WTC11 (cell line): ENCODE data around the gene SPAG8. TPM values are rescaled to one million over a fixed set of nuclear protein-coding genes. Genes with fewer than 3 reads are reported as not detected.

Experiments
- ATAC-seq: fragments of 200-7000 bp; cut with Tn5 transposase; 2 replicates; pipeline ENCODE4 v1.10.0; 2021; ENCODE audit warnings: mild to moderate bottlenecking, moderate library complexity
- CTCF ChIA-PET: fragments of 300-600 bp; sonication (Branson Sonifier 250); formaldehyde crosslinking; loops from one replicate; lab custom pipeline; 2021; ENCODE audit warnings: antibody characterized with exemption; lab: Charles Lee
- POLR2A ChIA-PET: fragments of 350-600 bp; sonication (Branson Sonifier 250); formaldehyde crosslinking; loops from one replicate; lab custom pipeline; 2021; ENCODE audit warnings: antibody characterized with exemption; lab: Charles Lee
- DNase-seq: peaks from one replicate; pipeline ENCODE4 v3.0.0; 2021; ENCODE audit warnings: low spot score
- H3K27ac Mint-ChIP-seq: 2 replicates; pipeline ENCODE4 v1.8.0; 2021; ENCODE audit warnings: mixed read lengths
- H3K27me3 Mint-ChIP-seq: 2 replicates; pipeline ENCODE4 v1.8.0; 2021; ENCODE audit warnings: low read depth, mild to moderate bottlenecking, moderate library complexity, mixed read lengths
- H3K36me3 Mint-ChIP-seq: 2 replicates; pipeline ENCODE4 v1.8.0; 2021; ENCODE audit warnings: mixed read lengths
- H3K4me1 Mint-ChIP-seq: 2 replicates; pipeline ENCODE4 v1.8.0; 2022; ENCODE audit warnings: mixed read lengths
- H3K4me3 Mint-ChIP-seq: 2 replicates; pipeline ENCODE4 v1.8.0; 2021; ENCODE audit warnings: mild to moderate bottlenecking, moderate library complexity, mixed read lengths
- H3K9me3 Mint-ChIP-seq: 2 replicates; pipeline ENCODE4 v1.8.0; 2021; ENCODE audit warnings: mixed read lengths
- CREB1 ChIP-seq: sonication (generic); formaldehyde crosslinking; IDR thresholded peaks from 2 replicates; pipeline ENCODE4 v1.8.0; 2023; ENCODE audit warnings: mild to moderate bottlenecking, missing genetic modification reagents
- HMGA2 ChIP-seq: fragments of 250-450 bp; sonication (Bioruptor Pico); IDR thresholded peaks from 2 replicates; pipeline ENCODE4 v1.4.0; 2021; ENCODE audit warnings: mild to moderate bottlenecking, moderate library complexity
- JAZF1 ChIP-seq: fragments of 250-450 bp; sonication (Bioruptor Pico); IDR thresholded peaks from 2 replicates; pipeline ENCODE4 v1.9.0; 2021; ENCODE audit warnings: moderate library complexity, mild to moderate bottlenecking, inconsistent platforms
- total RNA-seq: library from RNA; stranded (reverse); gene quantifications from 3 replicates; pipeline ENCODE4 v1.2.3, GENCODE V29; 2021
- TF ChIP-seq, protein P1 (sequence below): sonication (generic); formaldehyde crosslinking; IDR thresholded peaks from 2 replicates; pipeline ENCODE4 v1.8.1; 2023; ENCODE audit warnings: mild to moderate bottlenecking, moderate library complexity, missing genetic modification reagents
- TF ChIP-seq, protein P2 (sequence below): sonication (generic); formaldehyde crosslinking; conservative IDR thresholded peaks from 2 replicates; pipeline ENCODE4 v1.8.1; 2023; ENCODE audit warnings: mild to moderate bottlenecking, low read depth, missing genetic modification reagents, moderate library complexity
- TF ChIP-seq, protein P3 (sequence below): sonication (generic); formaldehyde crosslinking; IDR thresholded peaks from 2 replicates; pipeline ENCODE4 v1.8.0; 2023; ENCODE audit warnings: missing genetic modification reagents, mild to moderate bottlenecking, borderline replicate concordance
- TF ChIP-seq, protein P4 (sequence below): fragments of 250-450 bp; sonication (Bioruptor Pico); IDR thresholded peaks from 2 replicates; pipeline ENCODE4 v2.1.2; 2022; ENCODE audit warnings: mild to moderate bottlenecking, moderate library complexity
- TF ChIP-seq, protein P5 (sequence below): fragments of 250-450 bp; sonication (Bioruptor Pico); conservative IDR thresholded peaks from 2 replicates; pipeline ENCODE4 v1.9.0; 2021; ENCODE audit warnings: mild to moderate bottlenecking

SPAG8 gene
- total RNA-seq, 1 experiment from 2014 or later = 0.72 TPM

DNA sequence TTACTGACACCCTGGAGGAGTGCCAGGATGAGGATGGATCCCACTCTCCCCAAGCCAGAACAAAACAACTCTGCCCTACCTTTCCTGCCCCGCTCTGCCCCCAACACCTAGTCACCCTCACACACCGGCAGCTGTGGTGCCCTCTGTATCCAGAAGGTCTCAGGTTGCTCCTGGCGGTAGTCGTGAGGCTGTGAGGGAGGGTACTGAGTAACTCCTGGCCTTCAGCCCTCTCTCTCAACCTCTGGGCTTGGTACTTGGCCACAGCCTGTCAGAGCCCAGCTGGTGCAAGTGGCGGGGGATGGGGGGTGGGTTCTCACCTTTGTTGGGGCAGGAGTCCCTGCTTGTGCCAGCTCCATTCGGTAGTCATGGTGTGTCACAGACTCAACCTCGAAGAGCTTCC is 1.9 kb downstream of the SPAG8 start (continued):
- TF ChIP-seq, protein P1, sequence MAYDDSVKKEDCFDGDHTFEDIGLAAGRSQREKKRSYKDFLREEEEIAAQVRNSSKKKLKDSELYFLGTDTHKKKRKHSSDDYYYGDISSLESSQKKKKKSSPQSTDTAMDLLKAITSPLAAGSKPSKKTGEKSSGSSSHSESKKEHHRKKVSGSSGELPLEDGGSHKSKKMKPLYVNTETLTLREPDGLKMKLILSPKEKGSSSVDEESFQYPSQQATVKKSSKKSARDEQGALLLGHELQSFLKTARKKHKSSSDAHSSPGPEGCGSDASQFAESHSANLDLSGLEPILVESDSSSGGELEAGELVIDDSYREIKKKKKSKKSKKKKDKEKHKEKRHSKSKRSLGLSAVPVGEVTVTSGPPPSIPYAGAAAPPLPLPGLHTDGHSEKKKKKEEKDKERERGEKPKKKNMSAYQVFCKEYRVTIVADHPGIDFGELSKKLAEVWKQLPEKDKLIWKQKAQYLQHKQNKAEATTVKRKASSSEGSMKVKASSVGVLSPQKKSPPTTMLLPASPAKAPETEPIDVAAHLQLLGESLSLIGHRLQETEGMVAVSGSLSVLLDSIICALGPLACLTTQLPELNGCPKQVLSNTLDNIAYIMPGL = no peak
- TF ChIP-seq, protein P2, sequence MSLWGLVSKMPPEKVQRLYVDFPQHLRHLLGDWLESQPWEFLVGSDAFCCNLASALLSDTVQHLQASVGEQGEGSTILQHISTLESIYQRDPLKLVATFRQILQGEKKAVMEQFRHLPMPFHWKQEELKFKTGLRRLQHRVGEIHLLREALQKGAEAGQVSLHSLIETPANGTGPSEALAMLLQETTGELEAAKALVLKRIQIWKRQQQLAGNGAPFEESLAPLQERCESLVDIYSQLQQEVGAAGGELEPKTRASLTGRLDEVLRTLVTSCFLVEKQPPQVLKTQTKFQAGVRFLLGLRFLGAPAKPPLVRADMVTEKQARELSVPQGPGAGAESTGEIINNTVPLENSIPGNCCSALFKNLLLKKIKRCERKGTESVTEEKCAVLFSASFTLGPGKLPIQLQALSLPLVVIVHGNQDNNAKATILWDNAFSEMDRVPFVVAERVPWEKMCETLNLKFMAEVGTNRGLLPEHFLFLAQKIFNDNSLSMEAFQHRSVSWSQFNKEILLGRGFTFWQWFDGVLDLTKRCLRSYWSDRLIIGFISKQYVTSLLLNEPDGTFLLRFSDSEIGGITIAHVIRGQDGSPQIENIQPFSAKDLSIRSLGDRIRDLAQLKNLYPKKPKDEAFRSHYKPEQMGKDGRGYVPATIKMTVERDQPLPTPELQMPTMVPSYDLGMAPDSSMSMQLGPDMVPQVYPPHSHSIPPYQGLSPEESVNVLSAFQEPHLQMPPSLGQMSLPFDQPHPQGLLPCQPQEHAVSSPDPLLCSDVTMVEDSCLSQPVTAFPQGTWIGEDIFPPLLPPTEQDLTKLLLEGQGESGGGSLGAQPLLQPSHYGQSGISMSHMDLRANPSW (CRISPR knock-in tag) = no peak

DNA sequence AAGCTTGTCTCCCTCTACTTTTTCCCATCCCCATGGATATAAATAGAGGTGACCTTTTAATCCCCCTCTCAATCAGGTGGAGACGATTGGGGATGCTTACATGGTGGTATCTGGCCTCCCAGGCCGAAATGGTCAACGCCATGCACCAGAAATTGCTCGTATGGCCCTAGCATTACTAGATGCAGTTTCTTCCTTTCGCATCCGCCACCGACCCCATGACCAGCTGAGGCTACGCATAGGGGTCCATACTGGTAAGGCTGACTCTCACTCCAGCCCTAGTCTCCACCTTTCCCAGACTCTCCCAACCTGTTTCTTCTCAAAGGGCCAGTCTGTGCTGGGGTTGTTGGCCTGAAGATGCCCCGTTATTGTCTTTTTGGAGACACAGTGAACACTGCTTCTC is 3.6 kb downstream of the SPAG8 start:
- H3K4me1 Mint-ChIP-seq = peaks cover 15% of the 10 kb centered on the region
- POLR2A ChIA-PET = no interaction called here

More for the DNA sequence above, 3.6 kb downstream of the SPAG8 start:
- no peak overlapping the region for H3K4me3 Mint-ChIP-seq
- H3K27me3 Mint-ChIP-seq = no peaks in the 10 kb centered on the region
- TF ChIP-seq, protein P3, sequence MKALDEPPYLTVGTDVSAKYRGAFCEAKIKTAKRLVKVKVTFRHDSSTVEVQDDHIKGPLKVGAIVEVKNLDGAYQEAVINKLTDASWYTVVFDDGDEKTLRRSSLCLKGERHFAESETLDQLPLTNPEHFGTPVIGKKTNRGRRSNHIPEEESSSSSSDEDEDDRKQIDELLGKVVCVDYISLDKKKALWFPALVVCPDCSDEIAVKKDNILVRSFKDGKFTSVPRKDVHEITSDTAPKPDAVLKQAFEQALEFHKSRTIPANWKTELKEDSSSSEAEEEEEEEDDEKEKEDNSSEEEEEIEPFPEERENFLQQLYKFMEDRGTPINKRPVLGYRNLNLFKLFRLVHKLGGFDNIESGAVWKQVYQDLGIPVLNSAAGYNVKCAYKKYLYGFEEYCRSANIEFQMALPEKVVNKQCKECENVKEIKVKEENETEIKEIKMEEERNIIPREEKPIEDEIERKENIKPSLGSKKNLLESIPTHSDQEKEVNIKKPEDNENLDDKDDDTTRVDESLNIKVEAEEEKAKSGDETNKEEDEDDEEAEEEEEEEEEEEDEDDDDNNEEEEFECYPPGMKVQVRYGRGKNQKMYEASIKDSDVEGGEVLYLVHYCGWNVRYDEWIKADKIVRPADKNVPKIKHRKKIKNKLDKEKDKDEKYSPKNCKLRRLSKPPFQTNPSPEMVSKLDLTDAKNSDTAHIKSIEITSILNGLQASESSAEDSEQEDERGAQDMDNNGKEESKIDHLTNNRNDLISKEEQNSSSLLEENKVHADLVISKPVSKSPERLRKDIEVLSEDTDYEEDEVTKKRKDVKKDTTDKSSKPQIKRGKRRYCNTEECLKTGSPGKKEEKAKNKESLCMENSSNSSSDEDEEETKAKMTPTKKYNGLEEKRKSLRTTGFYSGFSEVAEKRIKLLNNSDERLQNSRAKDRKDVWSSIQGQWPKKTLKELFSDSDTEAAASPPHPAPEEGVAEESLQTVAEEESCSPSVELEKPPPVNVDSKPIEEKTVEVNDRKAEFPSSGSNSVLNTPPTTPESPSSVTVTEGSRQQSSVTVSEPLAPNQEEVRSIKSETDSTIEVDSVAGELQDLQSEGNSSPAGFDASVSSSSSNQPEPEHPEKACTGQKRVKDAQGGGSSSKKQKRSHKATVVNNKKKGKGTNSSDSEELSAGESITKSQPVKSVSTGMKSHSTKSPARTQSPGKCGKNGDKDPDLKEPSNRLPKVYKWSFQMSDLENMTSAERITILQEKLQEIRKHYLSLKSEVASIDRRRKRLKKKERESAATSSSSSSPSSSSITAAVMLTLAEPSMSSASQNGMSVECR (CRISPR knock-in tag) = no peak
- no peak for TF ChIP-seq HMGA2 (CRISPR knock-in tag)
- TF ChIP-seq, protein P4, sequence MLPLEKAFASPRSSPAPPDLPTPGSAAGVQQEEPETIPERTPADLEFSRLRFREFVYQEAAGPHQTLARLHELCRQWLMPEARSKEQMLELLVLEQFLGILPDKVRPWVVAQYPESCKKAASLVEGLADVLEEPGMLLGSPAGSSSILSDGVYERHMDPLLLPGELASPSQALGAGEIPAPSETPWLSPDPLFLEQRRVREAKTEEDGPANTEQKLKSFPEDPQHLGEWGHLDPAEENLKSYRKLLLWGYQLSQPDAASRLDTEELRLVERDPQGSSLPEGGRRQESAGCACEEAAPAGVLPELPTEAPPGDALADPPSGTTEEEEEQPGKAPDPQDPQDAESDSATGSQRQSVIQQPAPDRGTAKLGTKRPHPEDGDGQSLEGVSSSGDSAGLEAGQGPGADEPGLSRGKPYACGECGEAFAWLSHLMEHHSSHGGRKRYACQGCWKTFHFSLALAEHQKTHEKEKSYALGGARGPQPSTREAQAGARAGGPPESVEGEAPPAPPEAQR = no peak
- no peak for TF ChIP-seq CREB1 (CRISPR knock-in tag)
- TF ChIP-seq, protein P5, sequence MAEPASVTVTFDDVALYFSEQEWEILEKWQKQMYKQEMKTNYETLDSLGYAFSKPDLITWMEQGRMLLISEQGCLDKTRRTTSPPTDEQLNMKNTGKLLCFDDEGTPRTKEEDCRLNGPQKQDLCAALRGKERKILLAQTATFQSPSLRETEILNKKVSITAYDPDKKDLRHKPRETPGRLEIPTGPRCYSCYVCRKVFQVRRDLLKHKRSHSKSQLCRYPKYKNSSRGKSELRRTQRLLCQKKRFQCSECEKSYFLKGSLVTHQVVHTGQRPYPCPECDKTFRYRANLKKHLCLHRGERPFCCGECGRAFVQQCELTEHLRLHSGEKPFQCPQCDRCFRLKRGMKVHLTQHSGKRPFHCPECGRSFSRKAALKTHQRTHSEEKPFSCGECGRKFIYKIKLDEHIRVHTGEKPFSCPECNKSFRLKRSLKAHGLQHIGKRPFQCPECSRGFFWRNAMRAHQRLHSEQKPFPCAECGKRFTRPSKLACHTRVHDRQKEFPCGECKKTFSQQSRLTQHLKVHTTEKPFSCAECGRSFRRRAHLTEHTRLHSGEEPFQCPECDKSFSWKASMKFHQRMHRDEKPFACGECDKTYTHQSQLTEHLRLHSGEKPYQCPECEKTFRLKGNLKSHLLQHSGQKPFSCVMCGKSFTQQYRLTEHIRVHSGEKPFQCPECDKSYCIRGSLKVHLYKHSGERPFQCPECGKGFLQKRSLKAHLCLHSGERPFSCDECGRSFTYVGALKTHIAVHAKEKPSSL (CRISPR knock-in tag) = no peak
- no peak for TF ChIP-seq JAZF1 (CRISPR knock-in tag)
- CTCF ChIA-PET = interaction anchor here (0.5 kb wide), 1 partner anchor 200 kb away, joined by 3 read pairs; no protein-coding TSS in a partner anchor
- ATAC-seq (no peak), DNase-seq (no peak)
- no peak overlapping the region for H3K27ac Mint-ChIP-seq
- H3K36me3 Mint-ChIP-seq = 0 out of 2 replicates have a peak, but pooled peaks cover under 1% of the 10 kb centered on the region
- H3K9me3 Mint-ChIP-seq = no peaks in the 10 kb centered on the region
